Heart left ventricle (tissue), 16 donors: Measurements from ENCODE around the gene NGFR. TPM values are rescaled to one million over a fixed set of nuclear protein-coding genes. Genes with fewer than 3 reads are reported as not detected.

Source experiments
- ATAC-seq, 4 donors: fragments of 200-7000 bp; cut with Tn5 transposase; one replicate each; pipeline ENCODE4 v1.9.1; 2020 to 2022; ENCODE audit warnings: moderate library complexity in 4 of 4, mild to moderate bottlenecking in 3 of 4, moderate number of reproducible peaks in 1 of 4
- DNase-seq, 5 donors: peaks; one replicate each; pipeline ENCODE4 v3.0.0-alpha.2; 2020
- H3K27ac ChIP-seq, 12 donors: fragments of 200-600 bp; sonication (generic) in 4 of 12; one replicate each; pipeline versions ENCODE4 v1.5.0 to v1.8.0; 2016 to 2022; ENCODE audit warnings: mild to moderate bottlenecking in 2 of 12
- H3K27me3 ChIP-seq, 9 donors: fragments of 200-600 bp; sonication (generic) in 2 of 9; one replicate each; pipeline versions ENCODE4 v1.5.1 to v1.8.0; 2016 to 2022; ENCODE audit warnings: mild to moderate bottlenecking in 3 of 9
- H3K36me3 ChIP-seq, 9 donors: fragments of 200-600 bp; sonication (generic) in 2 of 9; one replicate each; pipeline versions ENCODE4 v1.5.0 to v1.8.0; 2018 to 2022; ENCODE audit warnings: mild to moderate bottlenecking in 2 of 9
- H3K4me1 ChIP-seq, 12 donors: fragments of 200-600 bp; sonication (generic) in 4 of 12; one replicate each; pipeline versions ENCODE4 v1.5.0 to v1.8.0; 2016 to 2022; ENCODE audit warnings: mild to moderate bottlenecking in 3 of 12
- H3K4me3 ChIP-seq, 12 donors: fragments of 200-600 bp; sonication (generic) in 4 of 12; one replicate each; pipeline versions ENCODE4 v1.5.0 to v1.8.0; 2017 to 2022; ENCODE audit warnings: mild to moderate bottlenecking in 9 of 12, moderate library complexity in 4 of 12
- H3K9me3 ChIP-seq, 12 donors: fragments of 200-600 bp; sonication (generic) in 4 of 12; one replicate each; pipeline versions ENCODE4 v1.5.0 to v1.8.0; 2016 to 2022; ENCODE audit warnings: mild to moderate bottlenecking in 1 of 12
- CTCF ChIP-seq, 12 donors: fragments of 200-600 bp; sonication (generic) in 4 of 12; IDR thresholded peaks; one replicate each; pipeline versions ENCODE4 v1.5.0 to v1.8.0; 2018 to 2022; ENCODE audit warnings: antibody characterized with exemption in 12 of 12, mild to moderate bottlenecking in 5 of 12
- POLR2A ChIP-seq, 2 donors: fragments of 450-650 bp; IDR thresholded peaks; one replicate each; pipeline ENCODE4 v1.6.1; 2017; ENCODE audit warnings: antibody characterized with exemption in 2 of 2, mild to moderate bottlenecking in 2 of 2, moderate library complexity in 2 of 2
- WGBS, 4 donors: extraction: QIAGEN DNeasy Blood & Tissue Kit in 2 of 4; methylation state at CpG; one replicate each; pipeline versions ENCODE4 v1.1.5 to v1.1.7; 2013 to 2018; 5-methylcytosine and 5-hydroxymethylcytosine counted together
- intact Hi-C, 10 donors: fragments of 100-400 bp; cut with DNase I; formaldehyde crosslinking; loops; one replicate each; pipeline versions ENCODE4 v1.11.1 to v1.14.2; 2022
- polyA plus RNA-seq, 2 donors: library from polyadenylated mRNA; stranded (reverse); fragments of 200-250 nt; gene quantifications; one replicate each; pipeline ENCODE4 v1.2.3, GENCODE V29; 2013
- total RNA-seq, 9 donors: library from RNA; depleted of rRNA in 2 of 9; stranded (reverse); fragments of >200 nt in 2 of 9; fragmentation: NEBNext Ultra II Directional in 3 of 9; extraction: Animal tissue kit (Norgen Biotek cat#: 25700) in 3 of 9; gene quantifications; one replicate each; pipeline versions ENCODE4 v1.1.0 to v1.2.4, GENCODE V29; 2016 to 2023
- donor health status: ischemic (EF 13 %, LVEDD 7.1; RV severe dilation, severe dysfunction).
- donor health status: healthy with polysubstance abuse.
- donor health status: DM: no; HTN: yes; CAD: no.
- donor health status: DM: no; HTN: no; CAD: no.
- donor health status: ischemic (EF 25% LVEDD 6.9; RV normal size, moderate dysfunction).
- donor health status: ischemic (EF 25% LVEDD 5.7; RV mildly dilated, moderate dysfunction).
- donor health status: healthy.
- donor health status: DM: yes; HTN: yes; CAD: no.
- donor health status: ischemic (EF 35%, LVEDD 5.7; RV mildly dilated, moderate dysfunction).
- donor health status: nonischemic (EF 11% LVEDD 7.7; RV severe dilation, severe dysfunction).
- donor health status: DM: yes; HTN: yes; CAD: no.
- donor health status: PGD.
- donor health status: ischemic (EF 29% LVEDD 5.4; RV normal size, mild dysfunction).
- donor health status: nonischemic (EF 23%, LVEDD 6.1; RV moderate dilation, normal function).

Gene NGFR
- total and polyA plus RNA-seq, 11 donors = 2.3 to 16.8 (median 6.2) TPM

DNA sequence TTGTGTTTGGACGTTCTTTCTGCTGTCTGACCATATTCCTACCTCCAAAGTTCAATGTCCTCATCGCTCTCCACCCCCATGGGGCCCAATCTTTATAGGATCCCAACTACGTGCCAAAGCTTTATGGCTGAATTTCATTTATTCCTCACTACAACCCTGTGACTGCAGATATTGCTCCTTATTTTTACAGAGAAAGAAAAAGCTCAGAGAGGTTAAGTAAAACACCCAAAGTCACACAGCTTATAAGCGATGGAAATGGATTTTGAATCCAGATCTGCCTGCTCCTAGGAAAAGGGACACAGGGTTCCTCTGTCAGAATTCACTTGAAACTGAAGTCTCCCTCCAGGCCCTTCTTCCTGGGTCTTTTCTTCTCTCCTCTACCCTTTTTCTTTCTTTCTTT is 9.3 kb downstream of the NGFR start:
- no peak for ATAC-seq
- DNase-seq = no peak
- H3K36me3 ChIP-seq = peaks cover 0 to 2% (median 0%) of the 10 kb centered on the region in 9 donors
- 80 to 83% (median 82%) methylated on average over 4 of the region's 4 CpGs for WGBS, 4 donors
- peaks cover 0 to 70% (median 28%) of the 10 kb centered on the region in 9 donors for H3K27me3 ChIP-seq
- no peak overlapping the region for H3K27ac ChIP-seq
- no peak overlapping the region for H3K4me3 ChIP-seq
- intact Hi-C loops = no loop called here
- H3K4me1 ChIP-seq = peaks cover 0 to 10% (median 0%) of the 10 kb centered on the region in 12 donors
- no peak for TF ChIP-seq POLR2A (IDR thresholded peaks at IDR 0.05)
- no peak for TF ChIP-seq CTCF (IDR thresholded peaks at IDR 0.05)
- no peaks in the 10 kb centered on the region for H3K9me3 ChIP-seq

DNA sequence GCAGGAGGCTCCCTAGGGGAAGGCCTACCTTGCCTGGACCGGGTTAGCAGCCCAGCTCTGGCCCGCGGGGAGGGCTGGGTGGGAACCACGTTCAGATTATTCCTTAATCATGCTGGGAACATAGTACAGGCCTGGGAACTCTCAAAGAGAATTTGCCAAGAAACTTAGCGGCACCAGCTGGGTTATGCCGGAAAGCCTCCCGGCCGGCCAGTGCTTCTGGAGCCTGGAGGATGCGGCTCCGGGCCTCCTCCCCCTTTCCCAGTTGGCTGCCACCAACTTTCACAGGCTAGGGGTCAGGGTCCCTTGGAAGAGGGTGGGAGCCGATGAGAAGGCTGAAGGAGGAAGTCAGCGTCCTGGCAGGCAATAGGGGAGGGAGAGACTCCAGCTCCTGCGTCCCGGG is 10.8 kb downstream of the NGFR start:
- Histone ChIP-seq H3K27me3 (peaks cover 0 to 56% (median 13%) of the 10 kb centered on the region in 9 donors), H3K9me3 (no peaks in the 10 kb centered on the region), H3K36me3 (peaks cover 0 to 2% (median 0%) of the 10 kb centered on the region in 9 donors), H3K4me1 (peaks cover 0 to 10% (median 0%) of the 10 kb centered on the region in 12 donors), H3K27ac (no peak overlapping the region), H3K4me3 (no peak overlapping the region)
- intact Hi-C loops = no loop called here
- DNase-seq (no peak), ATAC-seq (peak in 3 of 4 donors; percentile 25 to 59 (median 27))
- no peak for TF ChIP-seq CTCF (IDR thresholded peaks at IDR 0.05)
- no peak for TF ChIP-seq POLR2A (IDR thresholded peaks at IDR 0.05)
- 54 to 78% (median 66%) methylated on average over 11 to 14 of the region's 14 CpGs for WGBS, 4 donors

- no peak for ATAC-seq
- Histone ChIP-seq H3K27ac (no peak overlapping the region), H3K4me3 (no peak overlapping the region), H3K36me3 (peaks cover 0 to 2% (median 0%) of the 10 kb centered on the region in 9 donors), H3K27me3 (peaks cover 0 to 52% (median 11%) of the 10 kb centered on the region in 9 donors), H3K9me3 (no peaks in the 10 kb centered on the region), H3K4me1 (peaks cover 0 to 10% (median 0%) of the 10 kb centered on the region in 12 donors)
- 88 to 93% (median 92%) methylated on average over 52 to 57 of the region's 57 CpGs for WGBS, 4 donors
- no peak for DNase-seq
- intact Hi-C loops = no loop called here
- TF ChIP-seq CTCF (IDR thresholded peaks at IDR 0.05) = no peak
- TF ChIP-seq POLR2A (IDR thresholded peaks at IDR 0.05) = no peak
Measured at GRCh38 chr17:49506282-49506681, 11.2 kb downstream of the NGFR start.

GRCh38 chr17:49508061-49508865 is 13.2 kb downstream of the NGFR start:
- Histone ChIP-seq H3K4me3 (no peak overlapping the region), H3K27me3 (peaks cover 0 to 38% (median 5%) of the 10 kb centered on the region in 9 donors), H3K4me1 (peaks cover 0 to 10% (median 0%) of the 10 kb centered on the region in 12 donors), H3K36me3 (peaks cover 0 to 2% (median 0%) of the 10 kb centered on the region in 9 donors), H3K27ac (no peak overlapping the region), H3K9me3 (no peaks in the 10 kb centered on the region)
- intact Hi-C loops = no loop called here
- WGBS, 4 donors = 36 to 53% (median 49%) methylated on average over 15 to 17 of the region's 17 CpGs
- no peak for ATAC-seq
- no peak for TF ChIP-seq CTCF (IDR thresholded peaks at IDR 0.05)
- no peak for TF ChIP-seq POLR2A (IDR thresholded peaks at IDR 0.05)
- DNase-seq = no peak
